ENCODE measurements around the gene SFRP5. TPM values are rescaled to one million over a fixed set of nuclear protein-coding genes. Genes with fewer than 3 reads are reported as not detected.

Gene SFRP5
- total and polyA plus RNA-seq, 8 donors = 0.24 to 9.1 (median 2.9) TPM

DNA sequence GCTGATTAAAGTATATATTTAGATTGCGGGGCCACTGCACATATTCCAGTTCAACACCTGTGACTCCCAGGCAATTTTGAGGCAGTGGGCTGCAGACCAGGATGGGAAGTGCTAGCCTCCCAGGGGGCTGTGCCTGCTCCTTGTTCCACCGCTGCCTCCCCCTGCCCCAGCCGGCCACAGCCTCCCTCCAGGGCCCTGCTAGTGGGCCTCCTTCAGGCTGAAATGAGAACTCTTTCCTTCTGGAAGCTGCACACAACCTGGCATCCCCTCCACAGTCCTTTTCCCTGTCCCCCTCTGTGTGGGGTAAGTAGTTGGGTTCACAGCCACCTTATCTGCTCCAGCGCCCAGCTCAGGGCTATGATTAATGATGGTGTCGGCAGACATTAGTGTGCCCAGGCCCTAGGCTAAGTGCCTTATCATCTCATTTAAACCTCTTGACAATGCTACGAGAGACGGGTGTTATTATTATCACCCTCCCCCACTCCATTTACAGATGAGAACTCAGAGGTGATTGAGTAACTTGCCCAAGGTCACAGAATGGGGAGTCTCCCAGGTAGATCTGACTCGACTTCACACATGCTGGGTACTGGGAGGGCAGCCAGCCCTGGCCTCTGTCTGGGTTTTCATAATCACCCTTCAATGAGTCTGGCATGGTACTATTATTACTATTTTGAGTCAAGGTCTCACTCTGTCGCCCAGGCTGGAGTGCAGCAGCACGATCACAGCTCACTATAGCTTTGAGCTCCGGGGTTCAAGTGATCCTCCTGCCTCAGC is 10.8 kb upstream of the SFRP5 start:
- H3K4me1 ChIP-seq = peaks cover 0 to 9% of the 10 kb centered on the region in 2 donors
- intact Hi-C loops (cut with DNase I) = no loop called here
- TF ChIP-seq, protein P1, sequence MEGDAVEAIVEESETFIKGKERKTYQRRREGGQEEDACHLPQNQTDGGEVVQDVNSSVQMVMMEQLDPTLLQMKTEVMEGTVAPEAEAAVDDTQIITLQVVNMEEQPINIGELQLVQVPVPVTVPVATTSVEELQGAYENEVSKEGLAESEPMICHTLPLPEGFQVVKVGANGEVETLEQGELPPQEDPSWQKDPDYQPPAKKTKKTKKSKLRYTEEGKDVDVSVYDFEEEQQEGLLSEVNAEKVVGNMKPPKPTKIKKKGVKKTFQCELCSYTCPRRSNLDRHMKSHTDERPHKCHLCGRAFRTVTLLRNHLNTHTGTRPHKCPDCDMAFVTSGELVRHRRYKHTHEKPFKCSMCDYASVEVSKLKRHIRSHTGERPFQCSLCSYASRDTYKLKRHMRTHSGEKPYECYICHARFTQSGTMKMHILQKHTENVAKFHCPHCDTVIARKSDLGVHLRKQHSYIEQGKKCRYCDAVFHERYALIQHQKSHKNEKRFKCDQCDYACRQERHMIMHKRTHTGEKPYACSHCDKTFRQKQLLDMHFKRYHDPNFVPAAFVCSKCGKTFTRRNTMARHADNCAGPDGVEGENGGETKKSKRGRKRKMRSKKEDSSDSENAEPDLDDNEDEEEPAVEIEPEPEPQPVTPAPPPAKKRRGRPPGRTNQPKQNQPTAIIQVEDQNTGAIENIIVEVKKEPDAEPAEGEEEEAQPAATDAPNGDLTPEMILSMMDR (IDR thresholded peaks at IDR 0.05) = no peak
- no peaks in the 10 kb centered on the region for H3K36me3 ChIP-seq
- H3K27ac ChIP-seq = no peak overlapping the region
- DNase-seq = no peak
- H3K9me3 ChIP-seq = no peaks in the 10 kb centered on the region
- H3K27me3 ChIP-seq = no peaks in the 10 kb centered on the region
- no peak overlapping the region for H3K4me3 ChIP-seq
- peak; percentile 2 for ATAC-seq

DNA sequence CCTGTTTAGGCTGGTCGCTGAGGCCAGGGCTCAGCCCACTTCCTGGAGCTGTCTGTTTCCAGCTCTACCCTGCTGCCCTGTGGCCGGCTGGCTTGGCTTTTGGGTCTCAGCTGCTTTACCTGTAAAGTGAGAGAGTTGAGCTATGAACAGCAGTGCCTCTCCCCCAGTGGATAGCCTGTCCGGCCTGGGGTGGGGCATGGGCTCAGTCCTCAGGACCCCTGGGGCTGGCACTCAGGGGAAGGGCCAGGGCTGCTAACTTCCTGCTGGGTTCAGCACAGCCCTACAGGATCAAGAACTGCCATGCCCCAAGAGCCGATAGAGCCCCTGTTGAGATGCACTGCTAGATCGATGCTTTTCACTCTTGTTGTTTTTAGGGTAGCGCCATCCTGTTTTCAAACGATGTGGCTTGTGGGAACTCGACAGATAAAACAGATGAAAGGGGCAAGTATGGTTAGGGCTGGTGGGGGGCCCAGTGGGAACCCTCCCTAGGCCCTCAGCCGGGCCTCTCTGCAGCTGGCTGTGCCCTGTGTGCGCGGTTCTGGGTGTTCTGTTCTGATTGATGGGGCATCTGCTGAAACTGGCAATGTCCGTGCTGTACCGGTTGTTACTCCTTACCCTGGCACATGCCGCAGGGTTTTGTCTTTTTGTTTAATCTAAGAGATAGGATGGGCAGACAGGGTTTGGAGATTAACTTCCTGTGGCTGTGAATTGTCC is 10.0 kb upstream of the SFRP5 start:
- intact Hi-C loops (cut with DNase I) = no loop called here
- Histone ChIP-seq H3K4me3 (no peak overlapping the region), H3K9me3 (no peaks in the 10 kb centered on the region), H3K27ac (no peak overlapping the region), H3K27me3 (no peaks in the 10 kb centered on the region), H3K4me1 (peaks cover 0 to 9% of the 10 kb centered on the region in 2 donors), H3K36me3 (no peaks in the 10 kb centered on the region)
- no peak for ATAC-seq
- TF ChIP-seq, protein P1 (IDR thresholded peaks at IDR 0.05) = no peak
- no peak for DNase-seq

DNA sequence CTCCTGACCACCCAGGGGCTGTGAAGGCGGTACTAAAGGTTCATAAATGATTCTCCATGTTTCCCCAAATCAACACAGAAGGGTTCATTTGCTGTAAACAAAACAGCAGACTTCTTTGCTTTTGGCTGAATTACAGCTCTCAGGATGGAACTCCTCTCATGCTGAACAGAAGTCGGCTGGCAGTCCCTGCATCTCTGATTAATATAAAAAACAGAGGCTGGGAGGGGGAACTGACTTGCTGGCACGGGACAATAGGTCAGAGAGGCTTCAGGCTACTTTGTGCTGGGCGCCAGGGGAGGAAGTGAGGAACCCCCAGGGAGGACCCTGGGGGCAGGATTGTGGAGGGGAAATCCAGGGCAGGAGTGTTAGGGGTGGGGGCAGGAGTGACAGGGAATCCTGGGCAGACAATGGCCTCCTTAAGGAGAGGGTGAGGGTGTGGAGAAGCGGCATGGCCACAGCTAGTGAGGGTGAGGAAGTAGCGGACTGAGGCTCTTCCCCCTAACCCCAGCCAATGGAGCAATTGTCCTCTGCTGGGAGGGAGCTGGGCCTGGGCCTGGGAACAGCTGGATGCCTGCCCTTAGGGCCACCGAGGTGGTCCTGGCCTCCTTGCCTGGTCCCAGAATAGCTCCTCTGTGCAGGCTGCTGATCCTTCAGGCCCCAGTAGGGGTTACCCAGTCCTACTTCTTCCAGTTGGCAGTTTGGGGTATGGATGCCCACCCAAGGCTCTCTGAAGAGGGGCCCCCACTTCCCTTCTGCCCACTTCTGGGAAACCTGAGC is 9.2 kb upstream of the SFRP5 start:
- peaks cover 0 to 9% of the 10 kb centered on the region in 2 donors for H3K4me1 ChIP-seq

DNA sequence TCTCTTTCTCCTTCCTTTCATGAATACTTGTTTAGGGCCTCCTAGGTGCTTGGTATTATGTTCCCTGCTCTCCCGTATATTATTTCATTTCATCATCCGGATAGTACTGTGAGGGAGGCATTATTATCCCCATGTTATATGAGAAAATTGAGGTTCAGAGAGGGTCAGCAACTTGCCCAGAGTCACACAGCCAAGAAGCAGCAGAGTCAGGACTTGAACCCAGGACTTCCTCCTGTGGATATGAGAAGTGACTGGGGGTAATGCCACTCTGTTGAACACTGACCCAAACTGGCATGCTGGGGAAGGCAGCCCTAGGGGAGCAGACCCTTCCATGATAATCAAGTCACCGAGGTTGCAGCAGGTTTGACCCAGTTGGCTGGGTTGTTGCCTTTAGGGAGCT is 8.2 kb upstream of the SFRP5 start:
- DNase-seq = no peak
- peaks cover 0 to 9% of the 10 kb centered on the region in 2 donors for H3K4me1 ChIP-seq
- no peak for ATAC-seq
- no peak overlapping the region for H3K4me3 ChIP-seq
- no peaks in the 10 kb centered on the region for H3K36me3 ChIP-seq
- intact Hi-C loops (cut with DNase I) = no loop called here
- H3K9me3 ChIP-seq = no peaks in the 10 kb centered on the region
- peaks cover 0 to 3% of the 10 kb centered on the region in 2 donors for H3K27me3 ChIP-seq
- no peak overlapping the region for H3K27ac ChIP-seq
- TF ChIP-seq, protein P1 (IDR thresholded peaks at IDR 0.05) = no peak

More for the DNA sequence above, 9.2 kb upstream of the SFRP5 start:
- TF ChIP-seq, protein P1 (IDR thresholded peaks at IDR 0.05) = no peak
- Histone ChIP-seq H3K27ac (no peak overlapping the region), H3K4me3 (no peak overlapping the region), H3K36me3 (no peaks in the 10 kb centered on the region), H3K9me3 (no peaks in the 10 kb centered on the region), H3K27me3 (no peaks in the 10 kb centered on the region)
- intact Hi-C loops (cut with DNase I) = no loop called here
- DNase-seq (peak in 1 of 4 donors; percentile 45), ATAC-seq (no peak)

Data from left lung (tissue), 10 donors.